Measurements from ENCODE around the gene C11orf71. TPM values are rescaled to one million over a fixed set of nuclear protein-coding genes. Genes with fewer than 3 reads are reported as not detected.
A peak's percentile ranks its signal among the peaks of the same experiment; 100 is the strongest.

The C11orf71 gene
- total RNA-seq, 6 donors from 2014 or later = 6.2 to 16.8 (median 8.3) TPM

GRCh38 chr11:114367244-114367957 lies 32.9 kb downstream of the C11orf71 start:
- H3K27me3 ChIP-seq = no peaks in the 10 kb centered on the region
- no peaks in the 10 kb centered on the region for H3K4me1 ChIP-seq
- no peak overlapping the region for H3K27ac ChIP-seq
- WGBS, 2 donors = 80 to 86% methylated on average over 9 of the region's 9 CpGs
- DNase-seq (no peak), ATAC-seq (ENCODE audit: low FRiP score in 2 of 2) (no peak)
- no peak overlapping the region for H3K4me3 ChIP-seq
- no peaks in the 10 kb centered on the region for H3K9me3 ChIP-seq
- no peaks in the 10 kb centered on the region for H3K36me3 ChIP-seq
- TF ChIP-seq POLR2A (IDR thresholded peaks at IDR 0.05) = no peak
- TF ChIP-seq POLR2AphosphoS5 (IDR thresholded peaks at IDR 0.05) = no peak
- no peak for TF ChIP-seq EP300 (IDR thresholded peaks at IDR 0.05)
- no peak for TF ChIP-seq CTCF (IDR thresholded peaks at IDR 0.05)

GRCh38 chr11:114366331-114367243 lies 33.7 kb downstream of the C11orf71 start:
- Histone ChIP-seq H3K9me3 (no peaks in the 10 kb centered on the region), H3K4me3 (no peak overlapping the region)

GRCh38 chr11:114362958-114363357 lies 37.4 kb downstream of the C11orf71 start:
- no peaks in the 10 kb centered on the region for H3K36me3 ChIP-seq
- H3K27ac ChIP-seq = no peak overlapping the region
- 68 to 73% methylated on average over 3 of the region's 3 CpGs for WGBS, 2 donors
- no peaks in the 10 kb centered on the region for H3K27me3 ChIP-seq
- DNase-seq (no peak), ATAC-seq (ENCODE audit: low FRiP score in 2 of 2) (no peak)
- H3K4me3 ChIP-seq = no peak overlapping the region
- no peak for TF ChIP-seq POLR2A (IDR thresholded peaks at IDR 0.05)
- no peak for TF ChIP-seq EP300 (IDR thresholded peaks at IDR 0.05)
- no peak for TF ChIP-seq CTCF (IDR thresholded peaks at IDR 0.05)
- no peak for TF ChIP-seq POLR2AphosphoS5 (IDR thresholded peaks at IDR 0.05)
- H3K4me1 ChIP-seq = no peaks in the 10 kb centered on the region
- H3K9me3 ChIP-seq = no peaks in the 10 kb centered on the region

More at GRCh38 chr11:114366331-114367243, 33.7 kb downstream of the C11orf71 start:
- ATAC-seq (ENCODE audit: low FRiP score in 2 of 2) = peak in 1 of 2 donors; percentile 49
- WGBS, 2 donors = 81 to 90% methylated on average over 13 of the region's 13 CpGs
- Histone ChIP-seq H3K27ac (no peak overlapping the region), H3K4me1 (no peaks in the 10 kb centered on the region), H3K36me3 (no peaks in the 10 kb centered on the region), H3K27me3 (no peaks in the 10 kb centered on the region)
- TF ChIP-seq EP300 (IDR thresholded peaks at IDR 0.05) = no peak
- TF ChIP-seq POLR2A (IDR thresholded peaks at IDR 0.05) = no peak
- no peak for TF ChIP-seq CTCF (IDR thresholded peaks at IDR 0.05)
- TF ChIP-seq POLR2AphosphoS5 (IDR thresholded peaks at IDR 0.05) = no peak
- no peak for DNase-seq

GRCh38 chr11:114362326-114362725 lies 38.0 kb downstream of the C11orf71 start:
- TF ChIP-seq CTCF (IDR thresholded peaks at IDR 0.05) (no peak), POLR2AphosphoS5 (IDR thresholded peaks at IDR 0.05) (no peak), EP300 (IDR thresholded peaks at IDR 0.05) (no peak), POLR2A (IDR thresholded peaks at IDR 0.05) (no peak)
- H3K4me1 ChIP-seq = no peaks in the 10 kb centered on the region
- DNase-seq (no peak), ATAC-seq (ENCODE audit: low FRiP score in 2 of 2) (no peak)
- H3K27me3 ChIP-seq = no peaks in the 10 kb centered on the region
- H3K36me3 ChIP-seq = no peaks in the 10 kb centered on the region
- no peak overlapping the region for H3K27ac ChIP-seq
- no peak overlapping the region for H3K4me3 ChIP-seq
- no peaks in the 10 kb centered on the region for H3K9me3 ChIP-seq
- 86 to 87% methylated on average over 4 of the region's 4 CpGs for WGBS, 2 donors
